Left ventricle myocardium inferior (tissue), 1 donor: ENCODE data around the gene ABCA5. TPM values are rescaled to one million over a fixed set of nuclear protein-coding genes. Genes with fewer than 3 reads are reported as not detected.

Experiments used
- DNase-seq: peaks from one replicate; pipeline ENCODE4 v3.0.0-alpha.2; 2020
- H3K27ac ChIP-seq: fragments of 200-600 bp; replicated peaks from 2 replicates; pipeline ENCODE4 v1.8.0; 2021
- H3K27me3 ChIP-seq: fragments of 200-600 bp; 2 replicates; pipeline ENCODE4 v1.8.0; 2021; ENCODE audit warnings: low read depth
- H3K36me3 ChIP-seq: fragments of 200-600 bp; 2 replicates; pipeline ENCODE4 v1.8.0; 2021
- H3K4me1 ChIP-seq: fragments of 200-600 bp; 2 replicates; pipeline ENCODE4 v1.8.0; 2021
- H3K4me3 ChIP-seq: fragments of 200-600 bp; 2 replicates; pipeline ENCODE4 v1.8.0; 2021; ENCODE audit warnings: mild to moderate bottlenecking, moderate library complexity
- H3K9me3 ChIP-seq: fragments of 200-600 bp; replicated peaks from 2 replicates; pipeline ENCODE4 v1.8.0; 2021
- intact Hi-C: fragments of 100-400 bp; cut with micrococcal nuclease; formaldehyde crosslinking; loops from one replicate; pipeline ENCODE4 v1.11.0; 2022
- long read RNA-seq: library from polyadenylated mRNA; unstranded; transcript quantifications from one replicate; pipeline ENCODE4 v2.0.0, GENCODE V29; 2021
- total RNA-seq: library from RNA; stranded (reverse); fragmentation: NEBNext Ultra II Directional; extraction: Animal tissue kit (Norgen Biotek cat#: 25700); gene quantifications from one replicate; pipeline ENCODE4 v1.2.1, GENCODE V29; 2021
- TF ChIP-seq, protein P1 (sequence below): fragments of 200-600 bp; IDR thresholded peaks from 2 replicates; pipeline ENCODE4 v1.8.0; 2021; ENCODE audit warnings: antibody characterized with exemption, mild to moderate bottlenecking, borderline replicate concordance
- donor health status: DM: no; HTN: yes; CAD: no; lungs with severe emphysema.

Gene ABCA5, protein sequence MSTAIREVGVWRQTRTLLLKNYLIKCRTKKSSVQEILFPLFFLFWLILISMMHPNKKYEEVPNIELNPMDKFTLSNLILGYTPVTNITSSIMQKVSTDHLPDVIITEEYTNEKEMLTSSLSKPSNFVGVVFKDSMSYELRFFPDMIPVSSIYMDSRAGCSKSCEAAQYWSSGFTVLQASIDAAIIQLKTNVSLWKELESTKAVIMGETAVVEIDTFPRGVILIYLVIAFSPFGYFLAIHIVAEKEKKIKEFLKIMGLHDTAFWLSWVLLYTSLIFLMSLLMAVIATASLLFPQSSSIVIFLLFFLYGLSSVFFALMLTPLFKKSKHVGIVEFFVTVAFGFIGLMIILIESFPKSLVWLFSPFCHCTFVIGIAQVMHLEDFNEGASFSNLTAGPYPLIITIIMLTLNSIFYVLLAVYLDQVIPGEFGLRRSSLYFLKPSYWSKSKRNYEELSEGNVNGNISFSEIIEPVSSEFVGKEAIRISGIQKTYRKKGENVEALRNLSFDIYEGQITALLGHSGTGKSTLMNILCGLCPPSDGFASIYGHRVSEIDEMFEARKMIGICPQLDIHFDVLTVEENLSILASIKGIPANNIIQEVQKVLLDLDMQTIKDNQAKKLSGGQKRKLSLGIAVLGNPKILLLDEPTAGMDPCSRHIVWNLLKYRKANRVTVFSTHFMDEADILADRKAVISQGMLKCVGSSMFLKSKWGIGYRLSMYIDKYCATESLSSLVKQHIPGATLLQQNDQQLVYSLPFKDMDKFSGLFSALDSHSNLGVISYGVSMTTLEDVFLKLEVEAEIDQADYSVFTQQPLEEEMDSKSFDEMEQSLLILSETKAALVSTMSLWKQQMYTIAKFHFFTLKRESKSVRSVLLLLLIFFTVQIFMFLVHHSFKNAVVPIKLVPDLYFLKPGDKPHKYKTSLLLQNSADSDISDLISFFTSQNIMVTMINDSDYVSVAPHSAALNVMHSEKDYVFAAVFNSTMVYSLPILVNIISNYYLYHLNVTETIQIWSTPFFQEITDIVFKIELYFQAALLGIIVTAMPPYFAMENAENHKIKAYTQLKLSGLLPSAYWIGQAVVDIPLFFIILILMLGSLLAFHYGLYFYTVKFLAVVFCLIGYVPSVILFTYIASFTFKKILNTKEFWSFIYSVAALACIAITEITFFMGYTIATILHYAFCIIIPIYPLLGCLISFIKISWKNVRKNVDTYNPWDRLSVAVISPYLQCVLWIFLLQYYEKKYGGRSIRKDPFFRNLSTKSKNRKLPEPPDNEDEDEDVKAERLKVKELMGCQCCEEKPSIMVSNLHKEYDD (N-terminal part only)
- 17.1 TPM for total RNA-seq
- long read RNA-seq, full-length matches to known transcripts, result 4 of 9 reads
- long read RNA-seq, partial matches to known transcripts, result 4 of 9 reads
- long read RNA-seq, other reads (novel, unspliced or antisense), result 1 of 9 reads

DNA sequence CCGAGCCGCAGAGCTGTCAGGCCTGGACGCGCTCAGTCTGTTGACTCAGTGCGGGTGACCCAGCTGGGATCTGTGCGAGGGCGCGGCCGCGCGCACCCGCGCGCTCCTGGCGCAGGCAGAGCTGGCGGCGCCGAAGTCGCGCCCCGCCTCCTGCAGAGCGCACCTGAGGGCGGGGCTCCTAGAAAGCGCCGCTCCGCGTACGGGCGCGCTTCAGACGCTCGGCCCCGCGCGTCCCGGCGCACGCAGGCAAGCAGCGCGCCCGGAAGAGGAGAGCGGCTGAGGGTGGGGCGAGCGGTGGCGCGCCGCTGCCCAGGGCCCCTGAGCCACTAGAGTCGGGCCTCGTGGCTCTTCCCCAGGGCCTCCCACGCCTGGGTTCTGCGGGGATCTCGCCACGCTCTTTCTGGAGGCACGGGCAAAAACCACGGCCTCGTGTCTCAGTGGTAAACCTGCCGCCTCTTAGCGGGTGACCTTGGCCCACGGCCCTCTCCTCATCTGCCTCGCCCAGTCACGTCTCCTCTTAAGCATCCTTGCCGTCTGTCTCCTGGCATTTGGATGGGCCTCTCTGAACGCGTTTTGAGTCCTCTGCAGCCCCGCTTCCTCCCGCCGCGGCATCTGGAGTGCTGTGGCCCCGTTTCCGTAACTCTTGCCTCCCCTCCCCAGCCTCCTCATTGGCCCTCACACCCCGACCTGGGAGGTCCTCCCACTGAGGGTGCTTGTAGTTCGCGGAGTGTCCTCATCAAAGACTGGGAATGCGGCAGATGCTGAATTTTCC, at the start of gene ABCA5:
ABCA5 (minus strand) TSS at position 74 of the 772 bp plus-strand sequence. CDS start 12,718 bp downstream, outside the sequence.
- DNase-seq, result peak; percentile 82
- intact Hi-C loops, result no loop called here
- no peaks in the 10 kb centered on the region for H3K36me3 ChIP-seq
- no peaks in the 10 kb centered on the region for H3K27me3 ChIP-seq
- peaks cover 35% of the 10 kb centered on the region for H3K4me1 ChIP-seq
- peak within 1 kb of the TSS; percentile 75 for H3K4me3 ChIP-seq
- TF ChIP-seq, protein P1, sequence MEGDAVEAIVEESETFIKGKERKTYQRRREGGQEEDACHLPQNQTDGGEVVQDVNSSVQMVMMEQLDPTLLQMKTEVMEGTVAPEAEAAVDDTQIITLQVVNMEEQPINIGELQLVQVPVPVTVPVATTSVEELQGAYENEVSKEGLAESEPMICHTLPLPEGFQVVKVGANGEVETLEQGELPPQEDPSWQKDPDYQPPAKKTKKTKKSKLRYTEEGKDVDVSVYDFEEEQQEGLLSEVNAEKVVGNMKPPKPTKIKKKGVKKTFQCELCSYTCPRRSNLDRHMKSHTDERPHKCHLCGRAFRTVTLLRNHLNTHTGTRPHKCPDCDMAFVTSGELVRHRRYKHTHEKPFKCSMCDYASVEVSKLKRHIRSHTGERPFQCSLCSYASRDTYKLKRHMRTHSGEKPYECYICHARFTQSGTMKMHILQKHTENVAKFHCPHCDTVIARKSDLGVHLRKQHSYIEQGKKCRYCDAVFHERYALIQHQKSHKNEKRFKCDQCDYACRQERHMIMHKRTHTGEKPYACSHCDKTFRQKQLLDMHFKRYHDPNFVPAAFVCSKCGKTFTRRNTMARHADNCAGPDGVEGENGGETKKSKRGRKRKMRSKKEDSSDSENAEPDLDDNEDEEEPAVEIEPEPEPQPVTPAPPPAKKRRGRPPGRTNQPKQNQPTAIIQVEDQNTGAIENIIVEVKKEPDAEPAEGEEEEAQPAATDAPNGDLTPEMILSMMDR, result no peak
- peak within 1 kb of the TSS; percentile 88 for H3K27ac ChIP-seq
- H3K9me3 ChIP-seq, result no peaks in the 10 kb centered on the region

DNA sequence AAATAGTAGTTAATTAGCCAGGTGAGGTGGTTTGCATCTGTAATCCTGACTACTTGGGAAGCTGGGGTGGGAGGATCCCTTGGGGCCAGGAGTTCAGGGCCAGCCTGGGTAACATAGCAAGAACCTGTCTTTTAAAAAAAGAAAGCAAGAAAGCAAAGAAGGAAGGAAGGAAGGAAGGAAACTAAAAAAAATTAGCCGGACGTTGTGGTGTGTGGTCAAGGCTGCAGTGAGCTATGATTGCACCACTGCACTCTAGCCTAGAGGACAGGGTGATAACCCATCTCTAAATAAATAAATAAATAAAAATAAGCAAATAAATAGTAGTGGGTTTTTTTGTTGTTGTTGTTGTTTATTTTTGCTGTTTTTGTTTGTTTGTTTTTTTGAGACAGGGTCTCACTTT, 48.3 kb upstream of the ABCA5 start:
- DNase-seq, result no peak
- Histone ChIP-seq H3K4me3 (no peak overlapping the region), H3K27ac (no peak overlapping the region), H3K9me3 (no peaks in the 10 kb centered on the region), H3K36me3 (no peaks in the 10 kb centered on the region), H3K4me1 (no peaks in the 10 kb centered on the region), H3K27me3 (no peaks in the 10 kb centered on the region)
- TF ChIP-seq, protein P1, result no peak
- intact Hi-C loops, result no loop called here

DNA sequence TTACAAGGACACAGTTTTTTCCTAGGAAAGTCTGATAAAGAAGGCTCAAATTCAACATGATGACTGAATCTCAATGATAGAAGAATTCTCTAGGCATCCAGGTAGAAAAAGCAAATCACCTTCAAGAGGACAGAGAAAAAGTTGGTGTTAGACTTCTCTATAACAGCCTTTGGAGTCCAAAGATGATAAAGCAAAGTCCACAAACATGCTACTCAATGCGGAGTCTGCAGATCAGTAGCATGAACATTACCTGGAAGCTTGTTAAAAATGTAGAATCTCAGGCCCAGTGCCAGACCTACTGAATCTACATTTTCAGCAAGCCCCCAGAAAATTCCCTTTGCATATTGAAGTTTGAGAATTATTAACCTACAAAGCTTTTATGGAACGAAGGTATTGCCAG, 46.1 kb upstream of the ABCA5 start:
- no peaks in the 10 kb centered on the region for H3K36me3 ChIP-seq
- intact Hi-C loops, result no loop called here
- no peaks in the 10 kb centered on the region for H3K4me1 ChIP-seq
- H3K27me3 ChIP-seq, result no peaks in the 10 kb centered on the region
- no peaks in the 10 kb centered on the region for H3K9me3 ChIP-seq
- H3K4me3 ChIP-seq, result no peak overlapping the region
- TF ChIP-seq, protein P1, result no peak
- H3K27ac ChIP-seq, result no peak overlapping the region
- DNase-seq, result no peak

DNA sequence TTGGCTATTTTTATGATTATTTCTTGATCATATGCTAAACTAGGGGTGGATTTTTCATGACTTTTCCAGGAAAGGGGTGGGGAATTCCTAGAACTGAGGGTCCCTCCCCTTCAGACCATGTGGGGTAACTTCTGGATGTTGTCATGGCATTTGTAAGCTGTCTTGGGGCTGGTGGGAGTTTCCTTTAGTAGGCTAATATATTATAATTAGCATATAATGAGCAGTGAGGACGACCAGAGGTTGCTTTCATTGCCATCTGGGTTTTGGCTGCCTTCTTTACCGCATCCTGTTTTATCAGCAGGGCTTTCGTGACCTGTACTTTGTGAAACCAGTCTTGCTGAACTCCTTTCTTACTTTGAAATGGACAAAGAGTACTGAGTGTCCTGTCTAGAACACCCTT, 40.4 kb upstream of the ABCA5 start:
- DNase-seq, result no peak
- Histone ChIP-seq H3K4me1 (no peaks in the 10 kb centered on the region), H3K4me3 (no peak overlapping the region), H3K27me3 (no peaks in the 10 kb centered on the region), H3K27ac (no peak overlapping the region), H3K9me3 (no peaks in the 10 kb centered on the region), H3K36me3 (no peaks in the 10 kb centered on the region)
- intact Hi-C loops, result no loop called here
- TF ChIP-seq, protein P1, result no peak
